Measurements from ENCODE around the gene TMEM263.
A peak's percentile ranks its signal among the peaks of the same experiment; 100 is the strongest.
"Not testable (repeated sequence)": the region's sequence is repeated elsewhere in the genome, so short reads cannot be mapped to it uniquely, and the experiment has no call there.

The TMEM263 gene

GRCh38 chr12:106955377-106956047 is at the start of gene TMEM263:
TSS of gene TMEM263 (plus strand) at chr12:106955907. CDS start at chr12:106967117, 11,210 bp downstream.
- DNase-seq: peak; percentile 68

- DNase-seq: no peak
These were observed 49.0 kb upstream of the TMEM263 start for GRCh38 chr12:106906715-106907114.

GRCh38 chr12:106907411-106907810 is 48.3 kb upstream of the TMEM263 start:
- DNase-seq: no peak

- no peak for DNase-seq
These were observed 47.9 kb upstream of the TMEM263 start for GRCh38 chr12:106907846-106908245.

- no peak for DNase-seq
These were observed 47.1 kb upstream of the TMEM263 start for GRCh38 chr12:106908561-106908960.

- DNase-seq: no peak
These were observed 45.5 kb upstream of the TMEM263 start for GRCh38 chr12:106910202-106910601.

GRCh38 chr12:106911581-106911980 is 44.1 kb upstream of the TMEM263 start:
- DNase-seq: no peak

GRCh38 chr12:106913456-106913855 is 42.3 kb upstream of the TMEM263 start:
- no peak for DNase-seq

- no peak for DNase-seq
These were observed 40.7 kb upstream of the TMEM263 start for GRCh38 chr12:106914796-106915634.

GRCh38 chr12:106915635-106916026 is 40.1 kb upstream of the TMEM263 start:
- no peak for DNase-seq

- no peak for DNase-seq
These were observed 38.2 kb upstream of the TMEM263 start for GRCh38 chr12:106917503-106917902.

GRCh38 chr12:106918746-106919145 is 37.0 kb upstream of the TMEM263 start:
- peak; percentile 75 for DNase-seq

GRCh38 chr12:106919910-106920544 is 35.7 kb upstream of the TMEM263 start:
- peak; percentile 14 for DNase-seq

- DNase-seq: not testable (repeated sequence)
These were observed 33.7 kb upstream of the TMEM263 start for GRCh38 chr12:106921976-106922375.

GRCh38 chr12:106923594-106923993 is 32.1 kb upstream of the TMEM263 start:
- DNase-seq: not testable (repeated sequence)

- DNase-seq: no peak
These were observed 31.3 kb upstream of the TMEM263 start for GRCh38 chr12:106924268-106924861.

GRCh38 chr12:106926657-106927056 is 29.1 kb upstream of the TMEM263 start:
- DNase-seq: no peak

- no peak for DNase-seq
These were observed 21.4 kb upstream of the TMEM263 start for GRCh38 chr12:106934277-106934676.

GRCh38 chr12:106941481-106942156 is 14.1 kb upstream of the TMEM263 start:
- no peak for DNase-seq

GRCh38 chr12:106942775-106943174 is 12.9 kb upstream of the TMEM263 start:
- DNase-seq: no peak

- no peak for DNase-seq
These were observed 10.4 kb upstream of the TMEM263 start for GRCh38 chr12:106945261-106945851.

GRCh38 chr12:106947461-106947860 is 8.2 kb upstream of the TMEM263 start:
- DNase-seq: no peak

All from NCI-H2029 treated with DMSO at 0.1 percent for 48 hours (cell line).